HCT116 (cell line): ENCODE measurements around the gene KLF6. TPM values are rescaled to one million over a fixed set of nuclear protein-coding genes. Genes with fewer than 3 reads are reported as not detected.

Experiments used
- ATAC-seq: fragments of 200-7000 bp; cut with Tn5 transposase; 2 replicates; pipeline ENCODE4 v1.9.1; 2020; ENCODE audit warnings: mild to moderate bottlenecking, moderate library complexity
- BruUV-seq: library from RNA; stranded (reverse); fragments of 400-500 nt; replicated peaks from 2 replicates; lab custom pipeline; 2021; lab: Mats Ljungman, UMichigan
- CTCF ChIA-PET: fragments of 300-600 bp; sonication (Branson Sonifier 250); formaldehyde crosslinking; loops from one replicate; lab custom pipeline; 2021; ENCODE audit warnings: antibody characterized with exemption; lab: Charles Lee
- POLR2A ChIA-PET: fragments of 300-600, 350-600 bp; sonication (Branson Sonifier 250); formaldehyde crosslinking; loops from one replicate; lab custom pipeline; 2021; ENCODE audit warnings: antibody characterized with exemption; lab: Charles Lee
- RAD21 ChIA-PET, 2 experiments: fragments of 300-600 bp; sonication (Branson Sonifier 250); formaldehyde crosslinking; loops; one replicate each; lab custom pipeline; 2023; ENCODE audit warnings: low total read pairs in 2 of 2; ENCODE audit not compliant: uncharacterized antibody in 2 of 2, unreplicated experiment in 2 of 2, low non-redundant PET in 1 of 2; lab: Charles Lee
- DNase-seq: peaks from one replicate; pipeline ENCODE4 v3.0.0-alpha.2; 2010; ENCODE audit warnings: low read depth, low spot score
- H2AFZ ChIP-seq: fragments of 200-600 bp; shearing (Covaris generic), sonication (generic); 2 replicates; pipeline ENCODE4 v1.6.1; 2017; ENCODE audit warnings: low read depth, mixed run types, mixed read lengths, antibody characterized with exemption, low read length; ENCODE audit not compliant: poor library complexity, severe bottlenecking
- H3K27ac ChIP-seq: 2 replicates; pipeline ENCODE4 v1.5.1; 2012; ENCODE audit warnings: low read depth, low read length
- H3K27me3 ChIP-seq: fragments of 200-600 bp; sonication (generic); 2 replicates; pipeline ENCODE4 v1.6.1; 2016; ENCODE audit warnings: mixed run types, low read length, mixed read lengths; ENCODE audit not compliant: insufficient read depth
- H3K36me3 ChIP-seq, 2 experiments: fragments of 200-500 bp in 1 of 2; fragments of 200-600 bp in 1 of 2; sonication (Bioruptor generic) in 1 of 2; sonication (generic) in 1 of 2; 2 replicates each; pipeline versions ENCODE4 v1.5.1 to v1.6.1; 2014 to 2016; ENCODE audit warnings: low read length in 2 of 2, inconsistent platforms in 1 of 2, mixed read lengths in 1 of 2, mixed run types in 1 of 2; ENCODE audit not compliant: insufficient read depth in 2 of 2, control insufficient read depth in 1 of 2
- H3K4me1 ChIP-seq, 2 experiments: fragments of 200-600 bp in 1 of 2; sonication (generic) in 1 of 2; 2 replicates each; pipeline versions ENCODE4 v1.5.1 to v1.6.1; 2012 to 2017; ENCODE audit warnings: low read length in 2 of 2, inconsistent platforms in 1 of 2, mild to moderate bottlenecking in 1 of 2, mixed read lengths in 1 of 2, mixed run types in 1 of 2, moderate library complexity in 1 of 2; ENCODE audit not compliant: insufficient read depth in 2 of 2, control insufficient read depth in 1 of 2
- H3K4me2 ChIP-seq: fragments of 200-600 bp; sonication (generic); 2 replicates; pipeline ENCODE4 v1.6.1; 2017; ENCODE audit warnings: mixed run types, low read length, mixed read lengths
- H3K4me3 ChIP-seq, 2 experiments: fragments of 200-600 bp in 1 of 2; sonication (generic) in 1 of 2; replicated peaks in 1 of 2; 2 replicates each; pipeline ENCODE4 v1.5.1; 2011 to 2016; ENCODE audit warnings: low read length in 2 of 2, control low read depth in 1 of 2, low read depth in 1 of 2, mild to moderate bottlenecking in 1 of 2, mixed read lengths in 1 of 2, mixed run types in 1 of 2
- H3K79me2 ChIP-seq: fragments of 200-600 bp; sonication (generic); 2 replicates; pipeline ENCODE4 v1.6.1; 2017; ENCODE audit warnings: mild to moderate bottlenecking, mixed run types, low read length, moderate library complexity, mixed read lengths; ENCODE audit not compliant: insufficient read depth
- H3K9ac ChIP-seq: fragments of 200-600 bp; sonication (generic); 2 replicates; pipeline ENCODE4 v1.6.1; 2016; ENCODE audit warnings: low read length, mixed read lengths
- H3K9me2 ChIP-seq: fragments of 200-600 bp; sonication (generic), shearing (Covaris generic); 2 replicates; pipeline ENCODE4 v1.6.1; 2017; ENCODE audit warnings: mixed run types, mild to moderate bottlenecking, moderate library complexity; ENCODE audit not compliant: insufficient read depth
- H3K9me3 ChIP-seq, 2 experiments: fragments of 200-500 bp in 1 of 2; fragments of 200-600 bp in 1 of 2; sonication (Bioruptor generic) in 1 of 2; sonication (generic) in 1 of 2; 2 replicates each; pipeline ENCODE4 v1.6.1; 2014 to 2017; ENCODE audit warnings: low read length in 2 of 2, mixed read lengths in 2 of 2, inconsistent platforms in 1 of 2, low read depth in 1 of 2, mild to moderate bottlenecking in 1 of 2, mixed run types in 1 of 2, moderate library complexity in 1 of 2; ENCODE audit not compliant: control insufficient read depth in 1 of 2, insufficient read depth in 1 of 2
- H4K20me1 ChIP-seq: fragments of 200-600 bp; sonication (generic), shearing (Covaris generic); 2 replicates; pipeline ENCODE4 v1.6.1; 2017; ENCODE audit warnings: mixed run types, mild to moderate bottlenecking, moderate library complexity; ENCODE audit not compliant: insufficient read depth
- CBX3 ChIP-seq: IDR thresholded peaks from 2 replicates; pipeline ENCODE4 v1.6.1; 2012; ENCODE audit warnings: low read depth
- EGR1 ChIP-seq: IDR thresholded peaks from 2 replicates; pipeline ENCODE4 v1.6.1; 2012; ENCODE audit warnings: low read depth
- ELF1 ChIP-seq: IDR thresholded peaks from 2 replicates; pipeline ENCODE4 v1.6.1; 2012; ENCODE audit warnings: low read depth, borderline replicate concordance
- FOSL1 ChIP-seq: IDR thresholded peaks from 2 replicates; pipeline ENCODE4 v1.6.1; 2012; ENCODE audit warnings: low read depth
- JUND ChIP-seq: IDR thresholded peaks from 2 replicates; pipeline ENCODE4 v1.6.1; 2012
- POLR2A ChIP-seq: IDR thresholded peaks from 2 replicates; pipeline ENCODE4 v1.7.0; 2011; ENCODE audit warnings: borderline replicate concordance; ENCODE audit not compliant: insufficient read depth, insufficient read length; ENCODE audit errors: extremely low read depth
- TCF7L2 ChIP-seq: IDR thresholded peaks from 2 replicates; pipeline ENCODE4 v1.7.0; 2011; ENCODE audit warnings: borderline replicate concordance, inconsistent platforms; ENCODE audit not compliant: insufficient read depth, insufficient read length; ENCODE audit errors: extremely low read depth
- YY1 ChIP-seq: IDR thresholded peaks from 2 replicates; pipeline ENCODE4 v1.6.1; 2011; ENCODE audit warnings: low read length, low read depth, moderate library complexity, mild to moderate bottlenecking; ENCODE audit not compliant: insufficient replicate concordance; ENCODE audit errors: extremely low read depth
- ZFX ChIP-seq: fragments of 450-650 bp; IDR thresholded peaks from 2 replicates; pipeline ENCODE4 v1.6.1; 2017
- intact Hi-C: fragments of 100-400 bp; cut with micrococcal nuclease; formaldehyde crosslinking; loops from 2 replicates; pipeline ENCODE4 v1.10.0; 2022
- total RNA-seq: library from RNA; stranded (reverse); gene quantifications from one replicate; pipeline ENCODE4 v1.2.1, GENCODE V29; 2021; ENCODE audit not compliant: unreplicated experiment
- TF ChIP-seq, protein P1 (sequence below): IDR thresholded peaks from 2 replicates; pipeline ENCODE4 v1.6.1; 2012; ENCODE audit warnings: low read depth
- TF ChIP-seq, protein P2 (sequence below): IDR thresholded peaks from 2 replicates; pipeline ENCODE4 v1.6.1; 2011; ENCODE audit warnings: mild to moderate bottlenecking, low read length, moderate library complexity; ENCODE audit not compliant: insufficient replicate concordance; ENCODE audit errors: extremely low read depth
- TF ChIP-seq, protein P3 (sequence below): IDR thresholded peaks from 2 replicates; pipeline ENCODE4 v1.6.1; 2012

The KLF6 gene
- total RNA-seq, 1 experiment from 2014 or later, result 82.2 TPM

DNA sequence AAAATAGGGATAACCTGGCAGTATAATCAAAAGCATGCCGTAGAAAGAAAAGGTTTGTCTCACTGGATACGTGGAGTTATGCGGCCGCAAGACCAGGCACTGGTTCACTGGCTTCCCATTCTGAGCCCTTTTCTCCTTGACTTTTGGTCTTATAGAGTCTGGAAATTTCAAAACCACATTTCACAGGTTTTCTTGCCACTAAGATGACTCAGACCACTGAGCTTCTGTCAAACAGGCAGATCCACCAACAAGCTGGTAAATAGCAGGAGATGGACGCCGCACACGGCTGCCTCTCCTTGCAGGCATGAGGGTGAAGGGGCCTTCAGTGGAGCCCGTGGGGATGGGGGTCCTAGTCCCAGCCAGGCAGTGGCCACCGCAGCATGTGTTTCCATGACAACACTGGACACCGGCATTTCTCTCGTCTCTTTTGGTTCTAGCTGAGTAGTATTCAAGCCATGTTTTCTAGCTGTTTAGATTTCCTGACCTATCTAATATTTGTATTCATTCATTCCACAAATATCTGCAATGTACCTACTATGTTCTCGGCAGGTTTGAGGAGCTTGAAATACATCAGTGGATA is 55.5 kb downstream of the KLF6 start:
- H4K20me1 ChIP-seq, result no peaks in the 10 kb centered on the region
- TF ChIP-seq FOSL1 (no peak), YY1 (no peak), POLR2A (no peak), ELF1 (no peak), ZFX (no peak), JUND (no peak), CBX3 (no peak), TCF7L2 (no peak), EGR1 (no peak)
- TF ChIP-seq, protein P1, sequence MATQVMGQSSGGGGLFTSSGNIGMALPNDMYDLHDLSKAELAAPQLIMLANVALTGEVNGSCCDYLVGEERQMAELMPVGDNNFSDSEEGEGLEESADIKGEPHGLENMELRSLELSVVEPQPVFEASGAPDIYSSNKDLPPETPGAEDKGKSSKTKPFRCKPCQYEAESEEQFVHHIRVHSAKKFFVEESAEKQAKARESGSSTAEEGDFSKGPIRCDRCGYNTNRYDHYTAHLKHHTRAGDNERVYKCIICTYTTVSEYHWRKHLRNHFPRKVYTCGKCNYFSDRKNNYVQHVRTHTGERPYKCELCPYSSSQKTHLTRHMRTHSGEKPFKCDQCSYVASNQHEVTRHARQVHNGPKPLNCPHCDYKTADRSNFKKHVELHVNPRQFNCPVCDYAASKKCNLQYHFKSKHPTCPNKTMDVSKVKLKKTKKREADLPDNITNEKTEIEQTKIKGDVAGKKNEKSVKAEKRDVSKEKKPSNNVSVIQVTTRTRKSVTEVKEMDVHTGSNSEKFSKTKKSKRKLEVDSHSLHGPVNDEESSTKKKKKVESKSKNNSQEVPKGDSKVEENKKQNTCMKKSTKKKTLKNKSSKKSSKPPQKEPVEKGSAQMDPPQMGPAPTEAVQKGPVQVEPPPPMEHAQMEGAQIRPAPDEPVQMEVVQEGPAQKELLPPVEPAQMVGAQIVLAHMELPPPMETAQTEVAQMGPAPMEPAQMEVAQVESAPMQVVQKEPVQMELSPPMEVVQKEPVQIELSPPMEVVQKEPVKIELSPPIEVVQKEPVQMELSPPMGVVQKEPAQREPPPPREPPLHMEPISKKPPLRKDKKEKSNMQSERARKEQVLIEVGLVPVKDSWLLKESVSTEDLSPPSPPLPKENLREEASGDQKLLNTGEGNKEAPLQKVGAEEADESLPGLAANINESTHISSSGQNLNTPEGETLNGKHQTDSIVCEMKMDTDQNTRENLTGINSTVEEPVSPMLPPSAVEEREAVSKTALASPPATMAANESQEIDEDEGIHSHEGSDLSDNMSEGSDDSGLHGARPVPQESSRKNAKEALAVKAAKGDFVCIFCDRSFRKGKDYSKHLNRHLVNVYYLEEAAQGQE, result no peak
- TF ChIP-seq, protein P2, sequence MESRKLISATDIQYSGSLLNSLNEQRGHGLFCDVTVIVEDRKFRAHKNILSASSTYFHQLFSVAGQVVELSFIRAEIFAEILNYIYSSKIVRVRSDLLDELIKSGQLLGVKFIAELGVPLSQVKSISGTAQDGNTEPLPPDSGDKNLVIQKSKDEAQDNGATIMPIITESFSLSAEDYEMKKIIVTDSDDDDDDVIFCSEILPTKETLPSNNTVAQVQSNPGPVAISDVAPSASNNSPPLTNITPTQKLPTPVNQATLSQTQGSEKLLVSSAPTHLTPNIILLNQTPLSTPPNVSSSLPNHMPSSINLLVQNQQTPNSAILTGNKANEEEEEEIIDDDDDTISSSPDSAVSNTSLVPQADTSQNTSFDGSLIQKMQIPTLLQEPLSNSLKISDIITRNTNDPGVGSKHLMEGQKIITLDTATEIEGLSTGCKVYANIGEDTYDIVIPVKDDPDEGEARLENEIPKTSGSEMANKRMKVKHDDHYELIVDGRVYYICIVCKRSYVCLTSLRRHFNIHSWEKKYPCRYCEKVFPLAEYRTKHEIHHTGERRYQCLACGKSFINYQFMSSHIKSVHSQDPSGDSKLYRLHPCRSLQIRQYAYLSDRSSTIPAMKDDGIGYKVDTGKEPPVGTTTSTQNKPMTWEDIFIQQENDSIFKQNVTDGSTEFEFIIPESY, result no peak
- TF ChIP-seq, protein P3, sequence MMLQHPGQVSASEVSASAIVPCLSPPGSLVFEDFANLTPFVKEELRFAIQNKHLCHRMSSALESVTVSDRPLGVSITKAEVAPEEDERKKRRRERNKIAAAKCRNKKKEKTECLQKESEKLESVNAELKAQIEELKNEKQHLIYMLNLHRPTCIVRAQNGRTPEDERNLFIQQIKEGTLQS, result no peak
- TF ChIP-seq, all 23 proteins: peak for 0
- ChIA-PET RAD21 (no interaction called here), CTCF (interaction anchor here (0.8 kb wide), 1 partner anchor 996 kb away, joined by 3 read pairs; no protein-coding TSS in a partner anchor), POLR2A (no interaction called here)
- Histone ChIP-seq H3K9me3 (no peaks in the 10 kb centered on the region), H3K36me3 (no peaks in the 10 kb centered on the region), H3K4me3 (no peak overlapping the region), H3K79me2 (no peaks in the 10 kb centered on the region), H3K9ac (no peak overlapping the region), H2AFZ (no peak overlapping the region), H3K9me2 (no peaks in the 10 kb centered on the region), H3K4me1 (no peaks in the 10 kb centered on the region), H3K27me3 (no peaks in the 10 kb centered on the region), H3K27ac (no peak overlapping the region), H3K4me2 (no peak overlapping the region)
- no TSS peak for BruUV-seq
- intact Hi-C loops, result no loop called here
- no peak for DNase-seq
- ATAC-seq, result no peak
